Measurements from ENCODE around the gene SETBP1.

SETBP1 gene

GRCh38 chr18:44841752-44842587 is 161.3 kb downstream of the SETBP1 start:
- DNase-seq (ENCODE audit: low spot score): no peak

- DNase-seq (ENCODE audit: low spot score): no peak
Observed at GRCh38 chr18:44842588-44843412, 162.1 kb downstream of the SETBP1 start.

GRCh38 chr18:44844486-44844885 is 163.8 kb downstream of the SETBP1 start:
- DNase-seq (ENCODE audit: low spot score): no peak

- DNase-seq (ENCODE audit: low spot score): no peak
Observed at GRCh38 chr18:44846450-44846849, 165.8 kb downstream of the SETBP1 start.

- no peak for DNase-seq (ENCODE audit: low spot score)
Observed at GRCh38 chr18:44848644-44849335, 168.1 kb downstream of the SETBP1 start.

GRCh38 chr18:44849361-44849760 is 168.7 kb downstream of the SETBP1 start:
- no peak for DNase-seq (ENCODE audit: low spot score)

- DNase-seq (ENCODE audit: low spot score): no peak
Observed at GRCh38 chr18:44850001-44850400, 169.3 kb downstream of the SETBP1 start.

- no peak for DNase-seq (ENCODE audit: low spot score)
Observed at GRCh38 chr18:44851856-44852621, 171.4 kb downstream of the SETBP1 start.

GRCh38 chr18:44852818-44853217 is 172.1 kb downstream of the SETBP1 start:
- no peak for DNase-seq (ENCODE audit: low spot score)

- no peak for DNase-seq (ENCODE audit: low spot score)
Observed at GRCh38 chr18:44853430-44853829, 172.7 kb downstream of the SETBP1 start.

- DNase-seq (ENCODE audit: low spot score): no peak
Observed at GRCh38 chr18:44855681-44856080, 175.0 kb downstream of the SETBP1 start.

- DNase-seq (ENCODE audit: low spot score): no peak
Observed at GRCh38 chr18:44856157-44856556, 175.5 kb downstream of the SETBP1 start.

GRCh38 chr18:44857081-44857480 is 176.4 kb downstream of the SETBP1 start:
- DNase-seq (ENCODE audit: low spot score): no peak

GRCh38 chr18:44857744-44858491 is 177.2 kb downstream of the SETBP1 start:
- DNase-seq (ENCODE audit: low spot score): no peak

- no peak for DNase-seq (ENCODE audit: low spot score)
Observed at GRCh38 chr18:44859263-44859662, 178.6 kb downstream of the SETBP1 start.

GRCh38 chr18:44859751-44860439 is 179.2 kb downstream of the SETBP1 start:
- DNase-seq (ENCODE audit: low spot score): no peak

- no peak for DNase-seq (ENCODE audit: low spot score)
Observed at GRCh38 chr18:44862112-44862511, 181.4 kb downstream of the SETBP1 start.

- no peak for DNase-seq (ENCODE audit: low spot score)
Observed at GRCh38 chr18:44866103-44866502, 185.4 kb downstream of the SETBP1 start.

GRCh38 chr18:44869533-44869932 is 188.8 kb downstream of the SETBP1 start:
- DNase-seq (ENCODE audit: low spot score): no peak

Data from hematopoietic multipotent progenitor cell treated with erythropoietin and hydrocortisone succinate and interleukin-3 and kit ligand, for 15 days (in vitro differentiated cells).